Measurements from ENCODE around the gene RAB7A. TPM values are rescaled to one million over a fixed set of nuclear protein-coding genes. Genes with fewer than 3 reads are reported as not detected.

The RAB7A gene
- total and polyA plus RNA-seq, 2 of the 8 experiments (the other 6 are each of a cell fraction or from before 2014, with no cell fraction given): 179 to 195 TPM

- TF ChIP-seq ATF3 (IDR thresholded peaks at IDR 0.05; ENCODE audit: insufficient read depth, low read depth, low read length) (no peak), TAF7 (optimal IDR thresholded peaks at IDR 0.05; ENCODE audit: borderline replicate concordance, low read depth, low read length) (no peak), E2F6 (IDR thresholded peaks at IDR 0.05) (no peak), TCF12 (IDR thresholded peaks at IDR 0.05; ENCODE audit: low read depth, low read length) (no peak), GTF2F1 (IDR thresholded peaks at IDR 0.05; ENCODE audit: borderline replicate concordance, low read depth, low read length) (no peak), BCL11A (IDR thresholded peaks at IDR 0.05; ENCODE audit: low read depth in 2 of 2, low read length in 2 of 2) (no peak)
Measured at GRCh38 chr3:128730471-128730870, 4.5 kb downstream of the RAB7A start (continued).

All from H1 (cell line).